HG02798 (cell line): ENCODE results near the gene SIM1.

Source experiments
- ATAC-seq: cut with Tn5 transposase; IDR thresholded peaks from one replicate; pipeline ENCODE4 v1.9.1; 2021; ENCODE audit warnings: mild to moderate bottlenecking; ENCODE audit not compliant: unreplicated experiment, poor library complexity

Gene SIM1, protein sequence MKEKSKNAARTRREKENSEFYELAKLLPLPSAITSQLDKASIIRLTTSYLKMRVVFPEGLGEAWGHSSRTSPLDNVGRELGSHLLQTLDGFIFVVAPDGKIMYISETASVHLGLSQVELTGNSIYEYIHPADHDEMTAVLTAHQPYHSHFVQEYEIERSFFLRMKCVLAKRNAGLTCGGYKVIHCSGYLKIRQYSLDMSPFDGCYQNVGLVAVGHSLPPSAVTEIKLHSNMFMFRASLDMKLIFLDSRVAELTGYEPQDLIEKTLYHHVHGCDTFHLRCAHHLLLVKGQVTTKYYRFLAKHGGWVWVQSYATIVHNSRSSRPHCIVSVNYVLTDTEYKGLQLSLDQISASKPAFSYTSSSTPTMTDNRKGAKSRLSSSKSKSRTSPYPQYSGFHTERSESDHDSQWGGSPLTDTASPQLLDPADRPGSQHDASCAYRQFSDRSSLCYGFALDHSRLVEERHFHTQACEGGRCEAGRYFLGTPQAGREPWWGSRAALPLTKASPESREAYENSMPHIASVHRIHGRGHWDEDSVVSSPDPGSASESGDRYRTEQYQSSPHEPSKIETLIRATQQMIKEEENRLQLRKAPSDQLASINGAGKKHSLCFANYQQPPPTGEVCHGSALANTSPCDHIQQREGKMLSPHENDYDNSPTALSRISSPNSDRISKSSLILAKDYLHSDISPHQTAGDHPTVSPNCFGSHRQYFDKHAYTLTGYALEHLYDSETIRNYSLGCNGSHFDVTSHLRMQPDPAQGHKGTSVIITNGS

DNA sequence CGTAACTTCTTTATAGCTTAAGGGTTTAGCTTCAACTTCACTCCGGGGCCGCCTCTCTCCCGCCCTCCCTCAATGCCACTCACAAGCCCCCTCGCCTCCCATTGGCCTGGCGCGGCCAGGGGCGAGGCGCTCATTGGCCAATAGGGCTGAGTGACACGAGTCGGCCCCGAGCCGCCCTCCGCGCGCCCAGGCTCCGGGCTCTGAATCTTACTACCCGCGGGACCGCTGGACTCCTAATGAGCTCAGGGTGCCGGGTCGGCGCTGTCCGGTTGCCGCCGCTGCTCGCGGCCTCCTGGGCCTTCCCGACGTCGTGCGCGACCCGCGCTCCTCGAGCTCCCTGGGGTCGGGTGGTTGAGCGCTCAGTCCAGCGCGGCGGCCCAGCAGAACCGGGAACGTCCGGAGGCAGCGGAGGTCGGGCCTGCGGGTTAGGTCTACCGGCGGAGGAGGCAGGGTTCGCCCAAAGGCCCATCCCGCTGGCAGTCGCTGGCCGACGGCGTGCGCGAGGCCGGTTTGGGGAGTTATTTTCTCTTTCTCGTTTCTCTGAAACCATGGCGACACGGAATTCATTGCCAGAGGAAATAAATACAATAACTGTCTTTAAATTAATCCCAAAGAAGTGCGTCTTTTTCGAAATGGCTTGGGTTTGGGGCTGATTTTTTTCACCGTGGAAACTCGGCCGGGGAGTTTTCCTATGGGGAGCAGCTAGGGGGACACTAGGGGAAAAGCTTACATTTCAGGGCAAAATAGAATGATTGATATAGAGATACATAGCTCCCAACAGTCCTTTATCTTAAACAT is at the start of gene SIM1:
TSS of gene SIM1 (minus strand) at position 19 of the 798 bp plus-strand sequence. CDS start 1,453 bp downstream, outside the sequence.
- peak; percentile 97 for ATAC-seq

DNA sequence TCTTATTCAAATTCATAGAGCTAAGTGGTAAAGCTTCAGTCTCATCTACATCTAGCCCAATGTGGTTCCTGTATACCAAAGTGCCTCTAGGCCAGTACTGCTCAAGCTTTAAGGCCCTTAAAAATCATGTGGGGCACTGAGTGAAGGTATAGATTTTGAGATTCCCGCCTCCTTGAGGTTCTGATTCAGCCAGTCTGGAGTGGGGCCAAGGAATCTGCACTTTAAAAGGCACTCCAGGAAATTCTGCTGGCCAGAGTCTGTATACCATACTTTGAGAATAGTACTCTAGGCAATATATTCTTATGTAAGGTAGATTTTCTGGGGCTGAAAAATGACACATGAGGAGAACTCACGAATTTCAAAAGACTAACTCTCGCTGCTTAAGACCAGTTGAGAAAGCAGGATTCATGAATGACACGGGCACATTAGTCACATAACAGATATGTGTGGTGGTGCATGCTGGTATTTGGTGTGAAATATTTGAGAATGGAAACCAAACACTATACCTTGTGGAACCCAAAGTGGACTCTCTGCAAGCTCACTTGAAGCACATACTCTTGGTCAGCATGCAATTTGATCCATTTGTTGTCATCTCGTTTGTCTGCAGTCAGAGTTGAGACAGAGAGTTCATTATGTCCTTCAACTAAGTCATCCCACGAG is 47.6 kb upstream of the SIM1 start:
- ATAC-seq, result no peak

GRCh38 chr6:100509101-100509500 is 44.4 kb upstream of the SIM1 start:
- ATAC-seq, result no peak

DNA sequence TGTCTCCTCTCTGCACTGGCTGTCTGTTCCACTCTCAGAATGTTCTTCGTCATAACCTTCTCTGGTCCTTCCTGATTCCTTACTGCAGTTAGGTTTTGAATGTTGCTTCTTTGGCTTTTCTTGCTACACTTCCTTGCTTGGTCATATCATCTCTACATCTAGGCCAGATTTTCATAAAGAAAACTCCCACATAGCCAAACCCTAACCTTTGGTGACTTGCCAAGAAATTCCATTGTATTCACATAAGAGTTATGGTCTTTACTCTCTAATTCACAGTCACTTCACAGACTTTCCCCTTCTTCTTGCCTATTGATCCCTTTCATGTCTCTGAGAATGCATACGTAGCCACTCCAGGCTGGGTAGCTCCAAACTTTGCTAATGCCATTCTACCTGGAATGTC is 41.9 kb upstream of the SIM1 start:
- no peak for ATAC-seq

- ATAC-seq, result peak; percentile 54
These were observed 40.3 kb upstream of the SIM1 start for GRCh38 chr6:100504786-100505737.

DNA sequence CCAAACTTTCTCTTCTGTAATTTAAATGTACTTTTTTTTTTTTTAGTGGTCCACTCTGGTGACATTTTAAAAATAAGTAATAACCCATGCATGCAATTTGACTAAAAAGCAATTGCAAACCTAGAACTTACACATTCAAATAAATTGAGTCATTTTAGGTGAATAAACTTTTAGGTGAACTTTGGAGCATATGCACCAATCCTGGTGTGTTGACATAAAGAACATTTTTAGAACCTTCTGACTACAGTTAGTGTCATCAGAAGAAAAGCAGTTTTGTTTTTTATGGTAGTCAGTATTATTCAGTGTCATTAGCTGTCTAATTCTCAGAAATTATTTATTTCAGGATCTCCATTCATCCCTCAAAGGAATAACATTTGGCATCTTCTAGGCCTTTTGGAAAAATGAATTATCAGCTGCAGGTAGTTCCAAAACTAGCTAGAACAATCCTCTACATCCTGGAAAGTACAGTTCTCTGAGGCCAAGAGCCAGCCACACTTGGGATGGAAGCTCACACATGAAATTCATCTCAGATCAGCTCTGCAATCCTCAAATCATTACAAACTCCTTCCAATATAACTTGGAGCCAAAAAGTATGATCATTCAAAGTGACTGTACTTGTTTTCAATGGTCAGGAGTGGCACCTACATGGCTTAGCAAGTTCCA is 38.5 kb upstream of the SIM1 start:
- no peak for ATAC-seq

DNA sequence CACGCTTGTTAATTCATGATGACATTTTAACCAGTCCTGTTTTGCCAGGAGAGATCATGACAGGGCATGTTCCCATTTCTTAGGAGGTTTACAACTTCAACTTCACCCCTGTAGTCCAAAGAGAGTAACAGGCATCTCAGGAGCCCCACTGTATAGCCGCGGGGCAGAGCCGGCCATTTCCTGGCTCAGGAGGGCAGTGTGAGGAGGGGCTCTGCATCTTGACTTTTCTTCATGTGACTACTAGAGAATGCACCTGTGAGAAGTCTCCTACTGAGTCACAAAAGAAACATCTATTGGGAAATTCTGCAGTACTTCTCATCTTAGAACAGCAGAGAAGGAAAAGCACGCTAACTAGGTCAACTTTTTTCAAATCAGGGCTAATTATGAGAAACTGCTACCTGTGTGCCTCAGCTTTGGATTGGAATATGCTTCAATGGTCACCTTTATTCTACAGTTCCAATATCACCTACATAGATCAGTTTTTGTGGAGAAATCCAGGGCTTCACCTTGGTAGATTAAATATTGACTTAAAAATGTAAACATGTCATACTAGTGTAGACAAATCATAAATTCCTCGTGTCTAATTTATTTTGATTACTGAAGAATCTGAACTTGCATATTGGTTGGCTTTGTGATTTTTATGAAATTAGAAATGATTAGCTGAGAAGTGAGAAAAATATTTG is 28.6 kb upstream of the SIM1 start:
- no peak for ATAC-seq

DNA sequence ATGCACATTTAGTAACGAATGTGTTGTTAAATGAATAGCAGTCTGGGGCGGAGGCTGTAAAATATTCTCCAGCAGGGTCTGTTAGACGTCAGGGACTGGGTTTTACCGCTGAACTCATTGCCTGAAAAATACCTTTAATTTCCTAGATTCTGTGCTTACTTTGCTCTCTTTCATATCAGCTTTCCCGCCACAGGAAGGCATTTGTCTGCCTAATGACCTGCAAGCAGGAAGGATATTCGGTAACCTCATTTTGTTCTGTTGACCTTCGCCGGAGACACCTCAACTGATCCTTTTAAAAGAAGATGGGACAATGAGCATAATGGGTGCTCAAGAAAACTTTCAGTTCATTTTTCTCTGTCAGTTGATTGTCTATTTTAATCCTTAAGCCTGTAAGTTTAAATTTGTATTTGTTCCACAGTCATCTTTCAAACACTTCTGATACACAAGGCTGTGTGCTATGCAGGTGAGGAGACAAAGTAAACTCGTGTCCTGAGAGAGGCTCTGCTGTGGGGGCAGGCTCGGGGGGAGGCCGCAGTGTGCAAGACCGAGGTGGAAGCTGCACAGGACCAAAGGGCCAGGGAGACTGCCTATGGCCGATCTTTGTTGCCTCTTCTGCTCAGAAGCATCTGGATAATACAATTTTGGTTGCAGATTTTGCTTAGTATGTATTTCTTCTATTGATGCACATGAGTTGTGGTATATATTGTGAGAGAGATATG is 27.4 kb upstream of the SIM1 start:
- no peak for ATAC-seq

GRCh38 chr6:100490065-100490464 is 25.3 kb upstream of the SIM1 start:
- ATAC-seq, result no peak

DNA sequence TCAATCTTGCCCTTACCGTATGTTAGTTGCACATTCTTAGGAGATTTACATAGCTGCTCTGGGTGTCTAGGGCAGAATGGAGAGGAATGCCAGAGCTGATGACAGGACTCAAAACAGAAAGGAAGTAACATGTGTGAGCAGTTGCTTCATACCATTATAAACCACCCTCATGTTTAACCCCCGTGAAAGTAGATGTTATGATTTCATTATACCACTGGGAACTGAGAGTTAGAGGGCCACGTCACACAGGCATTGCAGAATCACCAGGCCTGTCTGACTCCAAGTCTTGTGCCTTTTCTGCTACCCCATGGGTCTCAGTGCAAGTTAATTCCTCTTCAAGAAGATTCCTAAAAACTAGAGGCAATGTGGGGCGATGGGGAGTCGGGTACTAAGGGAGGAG is 23.5 kb upstream of the SIM1 start:
- peak; percentile 35 for ATAC-seq

DNA sequence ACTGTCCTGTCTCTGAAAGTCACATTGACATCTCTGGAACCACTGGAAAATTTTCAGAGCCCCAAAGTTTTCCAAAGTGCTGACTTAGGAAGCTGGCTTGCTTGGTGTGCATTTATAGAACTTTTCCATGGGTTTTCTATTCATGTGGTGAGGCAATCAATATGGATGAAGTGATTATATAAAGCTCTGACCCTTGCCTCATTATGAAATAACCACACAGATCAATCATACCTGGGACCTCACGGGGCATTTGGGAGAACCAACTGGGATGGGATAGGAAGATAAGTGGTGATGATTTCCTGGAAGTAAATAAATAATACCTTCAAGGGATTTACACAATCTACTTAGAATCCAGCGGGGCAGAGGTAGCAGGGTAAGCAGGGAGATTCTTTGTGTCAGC is 22.9 kb upstream of the SIM1 start:
- ATAC-seq, result no peak

DNA sequence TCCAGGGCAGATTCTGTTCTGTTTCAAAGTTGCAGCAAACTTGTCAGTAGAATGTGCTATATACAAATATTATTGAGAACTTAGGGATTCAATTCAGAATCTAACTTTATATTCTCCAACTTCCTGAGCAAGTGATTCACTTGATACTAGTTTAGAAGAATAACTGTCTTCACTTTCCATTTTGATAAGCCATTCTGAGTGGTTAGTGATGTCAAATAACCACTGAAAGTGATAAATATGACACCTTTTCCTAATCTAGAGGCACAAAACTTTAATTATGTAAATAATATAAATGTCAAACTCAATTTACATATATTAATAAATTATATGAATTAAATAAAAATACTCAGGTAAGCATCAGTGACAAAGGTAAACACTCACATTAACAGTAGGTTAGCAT is 20.5 kb upstream of the SIM1 start:
- no peak for ATAC-seq

GRCh38 chr6:100484474-100484873 is 19.8 kb upstream of the SIM1 start:
- ATAC-seq, result peak; percentile 64

- no peak for ATAC-seq
These were observed 18.0 kb upstream of the SIM1 start for GRCh38 chr6:100482698-100483097.

DNA sequence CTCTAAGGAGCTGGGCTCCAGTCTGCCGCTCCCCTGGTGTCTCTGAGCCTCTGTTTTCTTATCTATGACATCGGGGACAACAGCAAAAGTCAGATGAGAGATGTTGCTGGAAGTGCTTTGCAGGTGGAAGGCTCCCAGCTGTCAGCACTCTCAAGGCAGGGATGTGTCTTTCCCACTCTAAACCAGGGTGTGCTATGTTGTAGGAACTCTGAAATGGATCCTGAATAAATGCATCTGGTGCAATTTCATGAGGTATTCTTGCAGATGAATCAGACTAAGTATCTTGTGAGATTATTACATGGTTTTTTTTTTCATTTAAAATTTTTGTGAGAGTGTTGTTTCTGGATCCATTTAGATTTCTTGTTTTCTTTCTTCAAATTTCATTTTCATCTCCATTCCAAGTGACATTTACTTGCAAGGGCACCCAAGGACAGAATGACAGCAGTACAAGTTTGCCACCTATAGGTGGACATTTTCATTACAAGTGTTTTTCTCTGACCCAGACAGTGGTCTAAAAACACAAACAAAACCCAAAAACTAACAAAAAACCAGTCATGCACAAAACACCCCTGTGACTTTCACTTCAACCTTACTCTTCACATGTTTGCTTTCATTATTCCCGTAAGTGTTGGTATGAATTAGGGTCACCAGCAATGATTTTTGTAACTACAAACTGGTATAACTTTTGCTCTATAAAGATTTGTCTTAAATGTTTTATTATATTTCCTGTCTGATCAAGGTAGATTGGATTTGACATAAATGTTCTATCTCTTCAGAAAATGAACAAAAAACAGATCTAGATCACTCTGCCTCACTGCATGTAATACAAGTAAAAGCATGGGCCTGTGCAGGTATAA is 14.7 kb upstream of the SIM1 start:
- peak; percentile 49 for ATAC-seq

DNA sequence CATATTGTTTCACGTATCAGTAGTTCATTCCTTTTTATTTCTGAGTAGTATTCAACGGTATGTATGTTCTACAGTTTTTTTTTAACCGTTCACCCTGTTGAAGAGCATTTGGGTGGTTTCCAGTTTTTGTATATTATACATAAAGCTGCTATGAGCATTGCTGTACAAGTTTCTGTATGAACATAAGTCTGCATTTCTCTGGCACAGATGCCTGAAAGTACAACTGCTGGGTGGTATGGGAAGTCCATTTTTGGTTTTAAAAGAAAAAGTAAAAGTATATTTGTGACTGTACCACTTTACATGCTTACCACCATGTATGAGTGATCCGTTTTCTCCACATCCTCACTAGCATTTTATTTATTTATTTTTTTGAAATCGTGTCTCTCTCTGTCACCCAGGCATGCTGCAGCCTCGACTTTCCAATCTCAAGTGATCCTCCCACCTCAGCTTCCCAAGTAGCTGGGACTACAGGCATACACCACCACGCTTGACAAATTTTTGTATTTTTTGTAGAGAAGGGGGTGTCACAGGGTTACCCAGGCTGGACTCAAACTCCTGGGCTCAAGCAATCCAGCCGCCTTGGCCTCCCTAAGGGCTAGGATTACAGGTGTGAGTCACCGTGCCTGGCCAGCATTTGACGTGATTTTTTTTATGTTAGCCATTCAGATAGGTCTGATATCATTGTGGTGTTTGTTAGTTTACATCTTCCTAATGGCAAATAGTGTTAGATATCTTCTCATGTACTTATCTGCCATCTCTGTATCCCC is 11.0 kb upstream of the SIM1 start:
- peak; percentile 83 for ATAC-seq
